GM21528 (cell line): ENCODE results near the gene MRPS18A.
"Not testable (repeated sequence)": the region's sequence is repeated elsewhere in the genome, so short reads cannot be mapped to it uniquely, and the experiment has no call there.

Experiments
- ATAC-seq: cut with Tn5 transposase; IDR thresholded peaks from one replicate; pipeline ENCODE4 v1.9.1; 2021; ENCODE audit warnings: mild to moderate bottlenecking, moderate library complexity; ENCODE audit not compliant: unreplicated experiment, low FRiP score

Gene MRPS18A

DNA sequence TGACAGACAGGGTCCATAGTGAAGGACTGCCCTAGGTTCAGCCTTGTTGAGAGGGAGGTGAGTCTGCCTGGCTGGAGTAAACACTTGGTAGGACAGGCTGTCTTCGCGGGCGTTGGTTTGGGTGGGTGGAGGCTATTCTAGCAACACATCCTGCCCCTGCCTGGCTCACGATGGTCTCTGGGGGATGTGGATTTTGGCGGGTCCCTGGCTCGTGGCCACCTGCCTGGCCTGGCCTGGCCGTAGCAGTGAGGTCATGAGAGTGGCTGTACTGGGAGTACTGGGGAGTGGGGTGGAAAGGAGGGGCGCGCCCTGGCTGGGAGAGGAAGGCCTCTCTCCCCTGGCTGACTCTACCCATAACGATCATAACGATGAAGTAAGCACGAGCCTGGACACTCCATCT lies 30.2 kb upstream of the MRPS18A start:
- no peak for ATAC-seq

GRCh38 chr6:43717389-43717788 lies 29.8 kb upstream of the MRPS18A start:
- ATAC-seq, result no peak

- no peak for ATAC-seq
These were observed 28.5 kb upstream of the MRPS18A start for GRCh38 chr6:43716099-43716498.

GRCh38 chr6:43715056-43715788 lies 27.6 kb upstream of the MRPS18A start:
- peak; percentile 79 for ATAC-seq

DNA sequence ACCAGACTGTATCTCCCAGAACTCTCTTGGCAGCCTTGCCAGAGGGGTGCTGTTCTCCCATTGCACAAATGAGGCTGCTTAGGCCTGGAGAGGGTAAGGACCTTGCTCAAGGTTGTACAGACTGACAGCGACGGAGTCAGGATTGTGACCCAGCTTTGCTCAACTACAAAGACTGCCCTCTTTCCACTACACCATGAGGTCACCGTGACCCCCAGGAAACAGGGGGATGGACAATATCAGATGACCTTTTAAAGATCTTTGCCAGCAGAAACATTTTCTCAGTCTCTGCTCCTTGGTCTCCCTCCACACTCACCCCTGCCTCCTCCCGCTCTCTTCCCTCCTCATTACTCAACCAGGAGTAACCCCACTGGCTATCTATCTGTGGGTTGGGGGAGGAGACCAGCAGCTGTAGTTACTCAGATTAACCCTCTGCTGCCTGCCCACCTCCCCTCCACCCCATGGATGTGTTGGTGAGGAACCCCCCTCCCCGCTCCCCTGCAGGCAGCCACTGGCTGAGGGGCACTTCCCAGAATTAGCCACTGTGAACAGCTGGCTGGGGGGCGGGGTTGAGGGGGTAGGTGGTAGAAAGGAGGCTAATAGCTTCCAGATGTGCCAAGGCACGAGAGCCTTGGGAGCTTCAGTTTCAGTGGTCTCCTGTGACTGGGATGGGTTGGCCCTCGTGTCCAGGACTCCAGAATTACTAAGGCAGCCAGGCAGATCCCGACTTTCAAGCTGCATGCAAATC lies 26.9 kb upstream of the MRPS18A start:
- ATAC-seq, result peak; percentile 13

DNA sequence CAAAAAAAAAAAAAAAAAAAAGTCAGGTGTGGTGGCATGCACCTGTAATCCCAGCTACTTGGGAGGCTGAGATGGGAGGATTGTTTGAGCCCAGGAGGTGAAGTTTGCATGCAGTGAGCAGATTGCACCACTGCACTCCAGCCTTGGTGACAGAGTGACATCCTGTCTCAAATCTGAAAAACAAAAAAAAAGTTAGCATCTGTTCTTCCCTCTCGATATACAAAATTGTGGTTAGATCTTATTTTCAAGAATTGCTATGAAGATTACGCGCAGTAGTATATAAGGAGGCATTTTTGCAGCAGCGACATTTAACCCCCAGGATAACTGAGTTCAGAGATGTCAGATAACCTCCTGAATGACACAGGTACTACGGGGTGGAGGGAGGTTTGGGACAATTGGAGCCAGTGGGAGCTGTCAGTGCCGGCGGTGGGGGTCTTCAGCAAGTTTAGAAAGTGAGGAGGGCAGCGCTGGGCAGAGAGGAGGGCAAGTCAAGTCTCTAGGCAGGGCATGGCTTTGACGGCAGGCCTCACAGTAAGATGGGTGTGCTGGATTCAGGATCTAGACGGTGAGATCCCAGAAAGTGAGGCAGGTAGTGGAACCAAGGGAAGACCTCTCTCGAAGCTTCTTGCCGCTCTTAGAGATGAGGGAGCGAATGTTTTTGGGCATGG lies 26.2 kb upstream of the MRPS18A start:
- no peak for ATAC-seq

DNA sequence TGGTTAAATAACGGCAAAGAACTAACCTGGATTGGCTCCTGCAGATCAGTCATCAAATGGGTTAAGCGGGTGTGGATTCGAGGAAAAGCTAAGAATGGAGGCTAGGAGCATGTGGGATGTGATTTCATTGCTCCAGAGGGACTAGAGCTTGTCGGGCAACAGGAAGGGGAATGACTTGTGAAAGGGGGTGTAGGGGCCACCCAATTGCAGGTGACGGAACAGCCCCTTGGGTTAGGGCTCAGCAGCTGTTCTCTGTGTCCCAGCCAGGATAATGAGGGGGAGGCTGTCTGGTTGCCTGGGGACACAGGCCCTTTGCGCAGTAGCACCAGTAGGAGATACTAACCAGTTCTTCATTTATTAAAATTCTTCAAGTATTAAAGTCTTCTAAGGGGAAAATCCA lies 25.0 kb upstream of the MRPS18A start:
- ATAC-seq, result no peak

DNA sequence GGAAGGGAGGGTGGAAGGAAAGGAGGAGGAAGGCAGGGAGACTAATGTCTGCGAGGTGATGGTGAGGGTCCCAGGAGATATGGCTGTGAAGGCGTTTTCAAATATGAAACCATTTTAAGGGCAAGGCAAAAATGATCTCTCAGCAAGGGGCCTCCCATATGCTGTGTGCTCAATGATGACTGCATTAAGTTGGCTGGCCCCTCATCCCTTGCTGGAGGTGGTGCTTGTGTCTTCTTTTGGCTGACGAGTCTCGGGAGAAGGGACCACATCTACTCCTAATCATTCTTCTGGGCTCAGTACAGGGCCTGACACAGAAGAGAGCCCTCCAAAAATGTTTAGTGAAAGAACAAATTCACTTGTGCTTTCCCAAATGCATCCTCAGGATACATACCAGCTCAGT lies 23.0 kb upstream of the MRPS18A start:
- no peak for ATAC-seq

GRCh38 chr6:43709654-43710303 lies 22.2 kb upstream of the MRPS18A start:
- no peak for ATAC-seq

DNA sequence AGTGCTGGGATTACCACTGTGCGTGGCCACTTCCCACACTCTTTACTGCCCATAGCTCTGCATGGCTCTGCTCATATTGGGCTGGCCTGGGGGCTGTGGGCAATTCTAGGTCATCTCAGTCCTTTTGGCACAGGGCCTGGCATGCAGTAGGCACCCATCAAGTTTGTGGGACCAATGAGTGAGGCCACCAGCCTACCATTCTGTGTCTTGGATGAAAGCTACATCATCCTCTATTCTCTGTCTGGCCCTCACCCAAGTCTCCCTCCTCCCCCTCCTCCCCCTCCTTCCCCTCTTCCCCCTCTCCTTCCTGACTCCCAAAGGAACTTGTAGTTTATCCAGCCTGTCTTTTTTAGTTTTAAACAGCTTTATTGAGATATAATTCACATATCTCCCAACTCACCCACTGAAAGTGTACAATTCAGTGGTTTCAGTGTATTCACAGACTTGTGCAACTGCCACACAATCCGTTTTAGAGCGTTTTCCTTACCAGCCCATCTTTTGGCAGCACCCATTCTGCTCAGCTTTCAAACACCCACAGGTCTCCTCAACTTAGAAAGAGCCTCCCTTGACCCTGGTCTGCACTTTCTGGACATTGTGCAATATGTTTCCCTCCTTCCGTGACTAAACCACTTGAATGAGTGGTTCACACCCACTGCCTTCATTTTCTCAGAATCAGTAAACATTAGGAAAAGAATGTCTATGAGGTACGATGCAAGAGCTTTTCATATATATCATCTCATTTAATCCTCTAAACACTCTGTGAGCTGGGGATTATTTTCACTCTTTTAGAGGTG lies 21.5 kb upstream of the MRPS18A start:
- ATAC-seq, result no peak

DNA sequence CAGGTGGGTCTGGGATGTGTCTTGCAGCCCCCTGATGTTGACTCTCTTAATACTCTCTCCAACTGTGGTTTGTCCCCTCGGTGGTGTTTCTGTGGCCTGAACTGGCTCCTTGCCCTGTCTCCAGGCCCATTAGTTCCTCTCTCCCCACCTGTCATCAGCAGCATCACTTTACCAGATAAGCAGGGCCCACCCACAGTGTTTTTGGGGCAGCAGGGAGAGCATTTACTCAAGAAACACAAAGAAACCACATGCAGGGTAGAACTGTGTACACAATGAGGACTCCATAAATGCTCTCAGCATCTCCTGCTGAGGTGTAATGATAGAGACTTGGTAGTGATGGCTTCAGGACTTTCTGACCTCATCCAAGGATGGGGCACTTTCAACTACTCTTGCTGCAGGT lies 20.2 kb upstream of the MRPS18A start:
- no peak for ATAC-seq

- ATAC-seq, result no peak
These were observed 19.7 kb upstream of the MRPS18A start for GRCh38 chr6:43707269-43707668.

DNA sequence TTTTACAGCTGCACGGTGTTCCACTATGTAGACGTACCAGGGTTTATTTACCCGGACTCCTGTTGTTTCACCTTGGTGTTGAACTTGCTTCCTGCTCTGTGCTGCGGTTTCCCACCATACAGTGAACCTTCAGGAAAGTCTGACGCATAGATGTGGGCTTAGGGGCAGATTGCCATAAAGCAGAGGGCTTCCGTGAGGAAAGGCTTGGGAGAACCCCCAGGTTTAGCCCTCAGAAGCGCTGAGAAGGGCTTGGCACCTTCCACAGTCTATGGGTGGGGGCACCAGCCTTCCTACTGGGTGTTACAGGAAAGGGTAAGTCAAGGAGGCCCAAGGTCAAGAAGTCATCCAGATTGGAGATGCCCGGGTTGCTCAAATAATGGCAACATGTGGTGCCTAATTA lies 19.2 kb upstream of the MRPS18A start:
- no peak for ATAC-seq

DNA sequence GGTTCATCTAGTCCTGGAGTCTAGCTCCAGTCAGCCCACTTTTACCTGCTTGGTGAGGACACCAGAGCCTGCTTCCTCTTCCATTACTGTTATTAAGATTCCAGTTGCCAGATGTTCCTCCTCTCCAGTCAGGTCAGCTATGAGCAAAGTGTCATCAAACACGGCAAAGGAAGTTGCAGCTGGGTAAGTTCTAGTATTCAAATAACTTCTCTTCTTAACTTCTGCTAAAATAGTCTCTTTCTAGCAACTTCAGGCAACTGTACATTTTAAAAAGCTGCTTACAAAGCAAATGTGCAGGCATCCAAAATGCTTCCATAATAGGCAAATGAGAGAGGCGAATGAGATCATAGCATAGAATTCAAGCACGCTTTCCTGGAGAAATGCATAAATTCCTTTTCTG lies 18.4 kb upstream of the MRPS18A start:
- ATAC-seq, result no peak

DNA sequence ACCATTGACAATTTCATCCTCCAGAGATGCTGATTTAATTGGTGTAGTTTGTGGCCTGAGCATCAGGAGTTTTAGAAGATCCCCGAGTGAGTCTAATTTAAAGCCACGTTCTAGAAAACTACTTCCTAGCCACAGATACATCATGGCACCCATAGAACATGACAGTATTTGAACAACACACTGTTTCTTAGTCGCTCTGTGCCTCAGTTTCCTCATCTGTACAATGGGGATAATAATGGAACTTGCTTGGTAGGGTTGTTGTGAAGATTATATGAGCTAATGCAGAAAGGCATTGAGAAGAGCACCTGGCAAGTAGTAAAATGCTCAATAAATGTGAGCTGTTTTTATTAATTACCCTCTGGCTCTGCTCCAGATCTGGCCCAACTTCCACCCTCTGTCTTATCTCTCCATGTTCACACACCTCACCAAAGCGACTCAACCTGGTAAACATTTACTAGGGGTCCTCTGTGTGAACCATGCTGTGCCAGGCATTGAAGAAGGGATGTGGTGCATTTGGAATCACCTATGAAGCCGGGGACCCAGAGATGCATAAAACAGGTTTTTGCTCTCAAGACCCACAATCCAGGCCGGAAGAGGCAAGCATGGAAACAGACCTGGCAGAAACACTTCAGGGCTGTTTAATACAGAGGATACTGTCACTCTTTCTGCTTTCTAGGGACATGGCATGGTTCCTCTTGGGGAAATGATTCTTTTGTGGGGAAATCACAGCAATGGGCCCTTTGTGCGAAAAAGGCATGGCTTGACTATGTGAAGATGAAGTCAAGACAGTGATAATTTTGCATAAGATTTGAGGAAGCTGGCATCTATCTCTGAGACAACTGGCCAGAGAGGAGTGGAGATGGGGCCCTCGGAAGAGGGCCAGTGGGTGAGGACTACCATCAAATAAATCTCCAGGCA lies 16.2 kb upstream of the MRPS18A start:
- ATAC-seq, result no peak

- ATAC-seq, result no peak
These were observed 15.2 kb upstream of the MRPS18A start for GRCh38 chr6:43702534-43703440.

DNA sequence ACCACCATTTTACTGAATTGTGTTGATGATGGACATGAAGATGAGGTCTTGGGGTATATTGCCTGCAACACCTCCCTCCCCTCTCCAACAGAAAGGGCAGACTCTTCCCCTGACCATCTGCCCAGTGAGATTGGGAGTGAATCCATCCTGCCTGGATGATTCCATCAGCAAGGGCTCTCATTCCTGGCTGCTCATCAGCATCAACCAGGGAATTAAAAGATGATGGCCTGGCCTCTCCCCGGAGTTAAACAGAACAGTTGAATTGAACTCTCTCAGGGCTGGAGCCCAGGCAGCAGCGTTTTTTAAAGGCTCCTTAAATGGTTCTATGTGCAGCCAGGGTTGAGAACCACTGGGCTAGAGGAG lies 14.6 kb upstream of the MRPS18A start:
- no peak for ATAC-seq

DNA sequence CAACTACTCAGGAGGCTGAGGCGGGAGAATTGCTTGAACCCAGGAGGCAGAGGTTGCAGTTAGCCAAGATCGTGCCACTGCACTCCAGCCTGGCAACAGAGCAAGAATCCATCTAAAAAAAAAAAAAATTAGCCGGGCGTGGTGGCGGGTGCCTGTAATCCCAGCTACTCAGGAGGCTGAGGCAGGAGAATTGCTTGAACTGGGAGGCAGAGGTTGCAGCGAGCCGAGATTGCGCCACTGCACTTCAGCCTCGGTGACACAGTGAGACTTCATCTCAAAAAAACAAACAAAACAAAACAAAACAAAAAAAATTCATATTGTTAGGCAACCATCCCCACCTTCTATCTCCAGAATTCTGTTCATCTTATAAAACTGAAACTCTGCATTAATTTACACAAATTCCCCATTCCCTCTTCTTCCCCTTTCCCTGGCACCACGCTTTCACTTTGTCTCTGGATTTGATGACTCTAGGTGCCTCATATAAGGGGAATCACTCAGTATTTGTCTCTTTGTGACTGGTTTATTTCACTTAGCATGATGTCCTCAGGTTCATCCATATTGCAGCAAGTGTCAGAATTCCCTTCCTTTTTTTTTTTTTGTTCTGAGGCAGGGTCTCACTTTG lies 13.5 kb upstream of the MRPS18A start:
- not testable (repeated sequence) for ATAC-seq
